PC-9 (cell line): Measurements from ENCODE around the gene PDE4D. TPM values are rescaled to one million over a fixed set of nuclear protein-coding genes. Genes with fewer than 3 reads are reported as not detected.

Experiments
- BruUV-seq: library from RNA; stranded (reverse); fragments of 400-500 nt; replicated peaks from 2 replicates; lab custom pipeline; 2021; lab: Mats Ljungman, UMichigan
- CTCF ChIA-PET: fragments of 300-600 bp; sonication (Branson Sonifier 250); formaldehyde crosslinking; loops from one replicate; lab custom pipeline; 2022; ENCODE audit warnings: antibody characterized with exemption; lab: Charles Lee
- POLR2A ChIA-PET: fragments of 300-600 bp; sonication (Branson Sonifier 250); formaldehyde crosslinking; loops from one replicate; lab custom pipeline; 2022; ENCODE audit warnings: antibody characterized with exemption; ENCODE audit not compliant: unreplicated experiment; lab: Charles Lee
- DNase-seq, 2 experiments: peaks; one replicate each; pipeline versions ENCODE4 v3.0.0 to v3.0.0-alpha.2; 2015 to 2022; ENCODE audit warnings: mixed read lengths in 1 of 2
- H2AFZ ChIP-seq: fragments of 200-600 bp; sonication (generic); 2 replicates; pipeline ENCODE4 v1.8.1; 2017; ENCODE audit warnings: antibody characterized with exemption
- H3F3A ChIP-seq: fragments of 200-600 bp; sonication (generic); 2 replicates; pipeline ENCODE4 v1.8.1; 2017; ENCODE audit warnings: antibody characterized with exemption, mild to moderate bottlenecking, low read depth; ENCODE audit not compliant: insufficient read depth
- H3K27ac ChIP-seq: fragments of 200-600 bp; sonication (generic); 2 replicates; pipeline ENCODE4 v1.6.1; 2016; ENCODE audit warnings: mixed run types
- H3K27me3 ChIP-seq: fragments of 200-600 bp; sonication (generic); 2 replicates; pipeline ENCODE4 v1.6.1; 2016; ENCODE audit warnings: low read depth, mixed run types; ENCODE audit not compliant: insufficient read depth
- H3K36me3 ChIP-seq: fragments of 200-600 bp; sonication (generic); 2 replicates; pipeline ENCODE4 v1.6.1; 2016; ENCODE audit warnings: low read depth, mixed run types
- H3K4me1 ChIP-seq: fragments of 200-600 bp; sonication (generic); replicated peaks from 2 replicates; pipeline ENCODE4 v1.6.1; 2016; ENCODE audit warnings: mixed run types; ENCODE audit not compliant: insufficient read depth
- H3K4me2 ChIP-seq: fragments of 200-600 bp; sonication (generic); 2 replicates; pipeline ENCODE4 v1.6.1; 2017; ENCODE audit warnings: mixed run types
- H3K4me3 ChIP-seq: fragments of 200-600 bp; sonication (generic); 2 replicates; pipeline ENCODE4 v1.6.1; 2016; ENCODE audit warnings: mixed run types
- H3K79me2 ChIP-seq: fragments of 200-600 bp; sonication (generic); 2 replicates; pipeline ENCODE4 v1.6.1; 2017; ENCODE audit warnings: low read depth, mixed run types
- H3K9me2 ChIP-seq: fragments of 200-600 bp; sonication (generic); 2 replicates; pipeline ENCODE4 v1.8.1; 2017; ENCODE audit warnings: mild to moderate bottlenecking; ENCODE audit not compliant: insufficient read depth
- H3K9me3 ChIP-seq: fragments of 200-600 bp; sonication (generic); 2 replicates; pipeline ENCODE4 v1.8.1; 2016; ENCODE audit warnings: low read depth; ENCODE audit not compliant: insufficient read depth
- H4K20me1 ChIP-seq: fragments of 200-600 bp; sonication (generic); 2 replicates; pipeline ENCODE4 v1.8.1; 2017; ENCODE audit not compliant: insufficient read depth
- CTCF ChIP-seq: fragments of 200-600 bp; sonication (generic); conservative IDR thresholded peaks from 2 replicates; pipeline ENCODE4 v1.6.1; 2017; ENCODE audit warnings: mixed run types, antibody characterized with exemption, mild to moderate bottlenecking, moderate library complexity
- EZH2 ChIP-seq: fragments of 200-600 bp; sonication (generic); IDR thresholded peaks from 2 replicates; pipeline ENCODE4 v1.8.0; 2017; ENCODE audit warnings: antibody characterized with exemption, low read depth
- intact Hi-C: fragments of 100-400 bp; cut with micrococcal nuclease; formaldehyde crosslinking; loops from one replicate; pipeline ENCODE4 v1.10.0; 2022; ENCODE audit not compliant: unreplicated experiment
- total RNA-seq: library from RNA; stranded (reverse); gene quantifications from 2 replicates; pipeline ENCODE4 v1.2.3, GENCODE V29; 2021

The PDE4D gene
- total RNA-seq, 1 experiment from 2014 or later = 9.8 TPM

- ChIA-PET POLR2A (no interaction called here), CTCF (no interaction called here)
- Histone ChIP-seq H3F3A (no peaks in the 10 kb centered on the region), H3K4me2 (no peak overlapping the region), H3K27ac (no peak overlapping the region), H3K4me3 (no peak overlapping the region), H3K79me2 (no peaks in the 10 kb centered on the region), H3K9me2 (no peaks in the 10 kb centered on the region), H4K20me1 (no peaks in the 10 kb centered on the region), H3K27me3 (no peaks in the 10 kb centered on the region), H3K4me1 (0 out of 2 replicates have a peak, but pooled peaks cover 4% of the 10 kb centered on the region), H2AFZ (no peak overlapping the region), H3K36me3 (no peaks in the 10 kb centered on the region), H3K9me3 (no peaks in the 10 kb centered on the region)
- intact Hi-C loops = no loop called here
- DNase-seq = no peak
- TF ChIP-seq EZH2 (no peak), CTCF (no peak)
- no TSS peak for BruUV-seq
These were observed 419.2 kb downstream of the PDE4D start for GRCh38 chr5:59474324-59474723.

- CTCF ChIA-PET = no interaction called here
- no peaks in the 10 kb centered on the region for H3K27me3 ChIP-seq
- no peaks in the 10 kb centered on the region for H3F3A ChIP-seq
- no peak for TF ChIP-seq EZH2
- TF ChIP-seq CTCF = no peak
- no peak for DNase-seq
- no peak overlapping the region for H3K4me2 ChIP-seq
- 0 out of 2 replicates have a peak, but pooled peaks cover 4% of the 10 kb centered on the region for H3K4me1 ChIP-seq
- no peaks in the 10 kb centered on the region for H3K9me2 ChIP-seq
- no peaks in the 10 kb centered on the region for H4K20me1 ChIP-seq
- H2AFZ ChIP-seq = no peak overlapping the region
- POLR2A ChIA-PET = no interaction called here
- H3K4me3 ChIP-seq = no peak overlapping the region
- no peaks in the 10 kb centered on the region for H3K36me3 ChIP-seq
- no peaks in the 10 kb centered on the region for H3K9me3 ChIP-seq
- no peaks in the 10 kb centered on the region for H3K79me2 ChIP-seq
- no peak overlapping the region for H3K27ac ChIP-seq
- BruUV-seq = no TSS peak
- intact Hi-C loops = no loop called here
These were observed 419.9 kb downstream of the PDE4D start for GRCh38 chr5:59473611-59474010.

- H3K27ac ChIP-seq = no peak overlapping the region
- no peak for DNase-seq
- no peaks in the 10 kb centered on the region for H3K9me2 ChIP-seq
- no peaks in the 10 kb centered on the region for H3F3A ChIP-seq
- POLR2A ChIA-PET = no interaction called here
- CTCF ChIA-PET = no interaction called here
- no peak overlapping the region for H3K4me3 ChIP-seq
- no peaks in the 10 kb centered on the region for H3K36me3 ChIP-seq
- no peak overlapping the region for H3K4me2 ChIP-seq
- H2AFZ ChIP-seq = no peak overlapping the region
- BruUV-seq = no TSS peak
- no peaks in the 10 kb centered on the region for H3K9me3 ChIP-seq
- no peaks in the 10 kb centered on the region for H4K20me1 ChIP-seq
- TF ChIP-seq CTCF = no peak
- no peak for TF ChIP-seq EZH2
- intact Hi-C loops = no loop called here
- no peaks in the 10 kb centered on the region for H3K27me3 ChIP-seq
- 0 out of 2 replicates have a peak, but pooled peaks cover 4% of the 10 kb centered on the region for H3K4me1 ChIP-seq
- no peaks in the 10 kb centered on the region for H3K79me2 ChIP-seq
These were observed 422.1 kb downstream of the PDE4D start for GRCh38 chr5:59471463-59471862.
